Posterior cingulate gyrus (tissue), 11 donors: ENCODE data around the gene TENM4.

ENCODE experiments used
- DNase-seq, 10 donors: peaks; one replicate each; pipeline versions ENCODE4 v3.0.0 to v3.0.0-alpha.2; 2020 to 2021; ENCODE audit warnings: mixed read lengths in 3 of 10
- intact Hi-C: fragments of 100-400 bp; cut with DNase I; formaldehyde crosslinking; loops from one replicate; pipeline ENCODE4 v1.15.1; 2023

Gene TENM4

DNA sequence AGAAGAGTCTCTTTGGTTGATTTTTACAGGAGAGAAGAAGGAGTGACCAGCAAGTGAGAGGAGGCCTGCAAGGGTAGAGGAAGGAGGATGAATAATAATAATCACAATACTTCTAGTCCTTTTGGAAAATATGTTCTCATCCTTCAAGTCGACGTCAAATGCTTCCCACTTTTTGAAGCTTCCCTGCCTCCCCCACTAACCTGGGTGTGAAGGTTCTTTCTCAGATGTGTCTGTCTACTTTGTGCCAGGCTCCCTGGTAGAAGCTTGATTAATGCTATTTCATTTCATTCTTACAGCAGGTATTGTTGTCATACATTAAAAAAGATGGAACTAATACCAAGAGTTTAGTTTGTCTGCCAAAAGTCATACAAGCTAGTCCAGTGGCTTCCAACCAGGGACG is 17.1 kb downstream of the TENM4 start:
- no peak for DNase-seq
- intact Hi-C loops = no loop called here

DNA sequence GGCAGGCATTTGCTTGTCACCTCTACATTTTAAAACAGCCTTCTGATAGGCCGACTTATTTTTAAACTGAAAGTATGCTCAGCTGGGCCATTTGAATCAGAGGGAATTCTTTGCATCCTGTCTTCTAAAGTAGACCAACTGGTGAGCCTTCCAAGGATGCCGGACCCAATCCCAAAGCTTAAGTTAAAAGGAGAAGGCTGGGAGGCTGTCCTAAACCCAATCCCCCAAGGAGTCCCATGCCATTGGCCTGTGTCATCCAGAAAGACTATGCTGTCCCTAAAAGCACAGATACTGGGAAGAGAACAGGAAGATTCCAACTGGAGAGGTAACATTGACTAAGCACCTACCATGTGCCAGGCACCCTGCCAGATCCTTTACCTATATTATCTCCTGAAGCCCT is 18.0 kb downstream of the TENM4 start:
- DNase-seq = no peak
- intact Hi-C loops = no loop called here

DNA sequence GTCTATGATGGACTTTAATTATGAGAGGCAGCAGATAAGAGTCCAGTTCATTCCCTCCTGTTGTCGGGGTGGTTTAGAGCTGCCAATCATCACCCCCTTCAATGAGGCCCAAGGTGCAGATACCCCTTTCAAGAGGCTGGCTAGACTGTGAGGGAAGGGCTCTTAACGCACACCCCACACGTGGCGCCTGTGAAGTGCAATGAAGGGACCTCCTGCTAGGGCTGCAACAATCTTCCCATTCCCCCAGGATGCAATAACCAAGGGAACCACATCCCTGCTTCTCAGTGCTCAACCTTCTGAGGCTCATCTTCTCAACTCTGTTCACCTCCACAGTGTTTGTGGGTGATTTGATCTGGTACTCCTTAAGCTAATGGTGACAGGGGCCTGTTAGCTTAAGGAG is 19.0 kb downstream of the TENM4 start:
- DNase-seq = no peak
- intact Hi-C loops = no loop called here

DNA sequence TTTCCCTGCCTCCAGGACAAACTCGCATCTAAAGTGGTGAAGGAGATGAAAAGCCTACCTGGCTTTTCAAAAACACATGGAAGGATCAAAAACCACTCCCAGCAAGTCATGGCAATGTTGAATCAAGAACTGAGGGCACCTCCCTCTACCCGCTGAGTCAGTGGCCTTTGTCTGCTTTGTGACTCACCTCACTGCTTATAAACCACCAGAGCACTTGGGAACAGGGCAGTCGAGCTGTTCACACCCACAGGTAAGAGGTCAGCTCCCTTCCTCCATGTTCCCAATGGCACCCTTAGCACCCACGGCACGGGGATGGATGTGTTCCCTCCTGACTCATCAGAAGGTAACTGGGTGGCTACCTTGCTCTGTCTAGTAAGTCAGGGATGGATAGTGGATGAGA is 21.7 kb downstream of the TENM4 start:
- intact Hi-C loops = no loop called here
- no peak for DNase-seq

DNA sequence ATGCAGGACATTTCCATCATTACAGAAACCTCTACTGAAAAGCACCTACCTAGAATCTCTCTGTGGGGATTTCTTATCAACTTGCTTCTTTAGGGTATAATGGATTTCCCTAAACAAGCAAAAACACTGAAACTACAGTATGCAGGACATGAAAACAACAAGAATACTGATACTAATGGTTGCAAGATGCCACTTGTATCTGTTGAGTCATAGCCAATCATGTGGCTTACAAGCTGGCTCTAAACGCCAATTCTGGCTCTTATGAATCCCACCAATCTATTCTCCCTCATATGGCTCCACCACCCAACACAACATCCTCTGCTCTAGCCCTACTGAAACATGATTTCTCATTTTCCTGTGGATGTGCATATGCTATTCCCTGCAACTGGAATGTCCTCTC is 22.6 kb downstream of the TENM4 start:
- DNase-seq = no peak
- intact Hi-C loops = no loop called here

DNA sequence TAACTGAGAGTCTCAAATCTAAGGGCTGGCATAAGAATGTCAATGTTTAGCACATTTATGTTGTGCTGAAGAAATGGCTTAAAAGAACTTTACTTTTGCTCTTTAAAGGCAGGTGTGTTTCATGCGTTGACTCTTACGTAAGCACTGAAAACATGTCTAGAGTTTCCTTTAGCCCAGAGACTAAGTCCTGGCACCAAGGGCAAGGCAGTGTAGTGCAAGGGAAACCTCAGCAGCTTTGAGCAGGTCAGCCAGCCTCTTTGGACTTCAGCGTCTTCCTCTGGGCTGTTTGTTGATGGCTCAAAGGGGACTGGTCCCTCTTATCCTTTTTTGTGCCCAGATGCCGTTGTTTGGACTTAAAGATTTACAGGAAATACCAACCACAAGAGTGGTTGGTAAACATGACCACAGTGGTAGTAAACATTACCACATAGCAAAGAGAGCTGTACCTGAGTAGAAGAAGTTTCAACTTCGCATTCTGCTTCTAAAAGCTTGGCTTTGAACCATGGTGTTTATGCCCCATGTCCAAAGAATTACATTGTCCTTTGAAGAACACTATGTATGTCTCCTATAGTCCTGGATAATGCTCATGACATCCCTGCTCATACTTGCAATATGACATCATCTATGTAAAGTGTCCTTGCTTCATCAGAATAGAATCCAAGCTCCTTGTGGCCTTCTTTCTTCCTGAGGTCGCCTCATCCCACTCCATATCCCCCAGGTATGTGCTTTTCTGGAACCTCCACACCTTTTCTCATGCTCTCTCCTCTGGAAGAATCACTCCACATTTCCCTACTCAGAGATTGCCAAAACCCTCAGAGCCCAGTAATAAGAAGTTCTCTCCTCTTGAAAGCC is 23.5 kb downstream of the TENM4 start:
- intact Hi-C loops = no loop called here

DNA sequence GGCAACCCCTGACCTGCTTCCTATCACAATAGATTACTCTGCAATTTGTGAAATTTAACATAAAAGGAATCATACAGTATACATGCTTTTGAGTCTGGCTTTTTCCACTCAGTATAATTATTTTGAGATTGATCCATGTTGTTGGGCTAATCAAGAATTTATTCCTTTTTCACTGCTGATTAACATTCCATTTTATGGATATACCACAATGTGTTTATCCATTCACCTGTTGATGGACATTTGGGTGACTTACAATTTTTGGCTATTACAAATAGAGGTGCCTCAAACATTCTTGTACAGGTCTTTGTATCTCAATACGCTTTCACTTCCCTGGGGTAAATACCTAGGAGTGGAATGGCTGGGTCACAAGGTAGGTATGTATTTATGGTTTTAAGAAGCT is 24.9 kb downstream of the TENM4 start:
- intact Hi-C loops = no loop called here
- no peak for DNase-seq

More for the DNA sequence above, 23.5 kb downstream of the TENM4 start:
- no peak for DNase-seq

DNA sequence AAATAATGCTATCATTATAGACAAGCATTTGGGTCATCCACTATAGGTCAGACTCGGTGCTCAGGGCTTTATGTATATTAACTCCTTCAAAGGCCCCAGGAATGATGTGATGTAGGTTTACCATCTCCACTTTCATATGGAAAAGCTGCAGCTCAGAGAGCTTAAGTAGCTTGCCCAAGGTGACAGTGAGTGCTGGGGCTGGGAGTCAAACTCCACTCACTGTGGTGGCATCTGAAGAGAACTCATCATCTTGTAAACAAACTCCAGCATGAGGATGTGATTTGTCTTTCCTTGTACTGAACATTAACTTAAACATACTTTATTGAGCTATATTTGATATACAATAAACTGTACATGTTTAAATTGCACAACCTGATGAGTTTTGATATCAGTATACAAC is 25.4 kb downstream of the TENM4 start:
- intact Hi-C loops = no loop called here
- no peak for DNase-seq

DNA sequence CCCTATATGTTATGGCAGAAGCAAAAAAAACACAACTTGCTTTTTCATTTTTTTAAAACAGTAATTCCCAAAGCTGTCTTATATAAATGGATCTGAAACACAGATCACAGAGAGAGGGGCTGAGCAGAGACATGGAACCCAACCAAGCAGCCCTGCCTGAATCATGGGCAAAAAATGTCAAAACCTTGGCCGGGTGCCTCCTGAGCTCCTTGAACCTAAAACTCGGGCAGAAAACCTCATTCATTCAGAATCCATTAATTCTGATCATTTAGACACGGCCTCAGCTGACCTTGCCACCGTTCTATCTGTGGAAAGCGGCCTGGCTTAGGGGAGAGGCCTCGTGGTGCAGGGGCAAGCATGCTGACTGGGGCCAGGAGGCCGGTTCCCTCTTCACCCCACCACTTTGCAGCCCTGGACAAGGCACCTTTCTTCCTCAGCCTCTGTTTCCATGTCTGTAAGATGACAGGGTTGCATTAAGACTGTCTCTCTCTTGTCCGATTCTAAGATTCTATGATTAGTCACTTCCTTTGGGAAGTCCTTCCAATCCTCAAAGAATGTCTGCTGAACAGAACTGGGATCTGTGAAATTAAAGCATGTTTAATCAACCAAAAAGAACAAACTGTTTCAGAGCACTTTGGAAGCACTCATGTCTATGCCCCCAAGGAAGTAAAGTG is 26.0 kb downstream of the TENM4 start:
- intact Hi-C loops = no loop called here
- DNase-seq = peak in 2 of 10 donors; percentile 11 to 67

DNA sequence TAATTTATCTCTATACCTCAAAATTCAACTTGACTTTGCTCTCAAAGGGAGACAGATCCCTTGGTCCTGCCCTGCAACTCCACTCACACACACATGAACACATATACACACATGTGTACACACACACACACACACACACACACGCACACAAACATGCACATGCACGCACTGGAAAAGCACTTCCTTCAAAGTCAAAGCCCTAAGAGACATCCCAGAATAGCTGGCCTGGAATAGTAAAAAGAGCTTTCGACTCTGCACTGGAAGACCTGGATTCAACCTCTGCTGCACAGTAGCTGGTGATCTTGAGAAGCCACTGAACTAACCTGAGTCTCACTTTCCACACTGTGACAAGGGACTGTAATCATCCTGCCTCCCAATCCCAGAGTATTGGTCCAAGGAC is 26.8 kb downstream of the TENM4 start:
- intact Hi-C loops = no loop called here
- no peak for DNase-seq

DNA sequence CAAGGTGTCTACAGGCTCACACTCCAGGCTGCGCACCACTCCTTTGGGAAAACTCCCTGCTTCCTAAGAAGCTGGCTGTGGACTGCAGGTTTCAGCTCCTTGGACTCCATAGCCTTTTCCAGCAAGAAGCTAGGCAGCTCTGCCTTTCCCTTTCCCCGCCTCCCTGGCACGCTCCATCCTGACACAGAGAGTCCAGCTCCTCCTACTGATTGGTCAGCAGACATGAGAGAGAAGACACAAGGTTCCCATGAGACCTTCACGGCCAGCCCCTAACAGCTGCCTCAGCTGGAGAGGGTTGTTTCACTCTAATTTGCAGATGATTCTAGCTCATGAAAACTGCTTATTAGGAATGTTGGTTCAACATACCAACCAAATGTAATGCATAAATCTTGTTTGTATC is 27.6 kb downstream of the TENM4 start:
- intact Hi-C loops = no loop called here
- DNase-seq = peak in 7 of 10 donors; percentile 21 to 89 (median 34)

DNA sequence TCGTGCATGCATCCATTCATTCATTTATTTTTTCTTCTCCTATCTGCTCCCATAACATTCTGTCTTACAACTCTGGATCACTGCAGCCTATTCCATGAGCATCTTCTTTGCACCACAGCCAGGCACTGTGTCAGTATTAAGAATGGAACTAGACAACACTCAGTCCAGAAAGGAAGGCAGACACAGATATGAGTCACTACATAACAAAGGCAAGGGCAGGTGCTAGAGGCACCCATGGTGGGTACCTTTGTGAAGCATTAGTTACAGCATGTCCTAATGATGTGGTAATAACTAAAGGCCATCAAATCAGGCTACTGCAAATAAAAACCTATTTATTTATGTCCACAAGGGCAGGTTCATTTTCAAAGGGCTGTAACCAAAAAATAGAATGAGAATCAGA is 28.1 kb downstream of the TENM4 start:
- no peak for DNase-seq
- intact Hi-C loops = no loop called here

DNA sequence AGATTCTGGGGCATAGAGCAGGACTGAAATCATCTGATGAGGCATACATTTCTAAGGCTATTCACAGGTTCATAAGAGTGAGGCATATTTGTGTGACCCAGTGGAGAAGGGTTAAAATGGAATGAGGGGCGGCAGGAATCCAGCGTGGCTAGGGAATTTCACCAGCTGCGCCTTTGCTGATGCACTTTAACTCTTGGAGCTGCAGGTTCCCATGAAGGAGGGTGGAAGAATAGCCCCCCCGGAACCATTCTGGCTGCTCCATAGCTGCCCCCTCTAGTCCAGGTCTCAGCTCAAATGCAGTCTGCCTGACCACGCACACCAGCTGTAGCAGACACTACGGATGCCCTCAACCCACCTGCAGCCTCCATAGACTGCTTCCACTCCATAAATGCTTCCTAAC is 31.5 kb downstream of the TENM4 start:
- intact Hi-C loops = no loop called here
- DNase-seq = no peak

DNA sequence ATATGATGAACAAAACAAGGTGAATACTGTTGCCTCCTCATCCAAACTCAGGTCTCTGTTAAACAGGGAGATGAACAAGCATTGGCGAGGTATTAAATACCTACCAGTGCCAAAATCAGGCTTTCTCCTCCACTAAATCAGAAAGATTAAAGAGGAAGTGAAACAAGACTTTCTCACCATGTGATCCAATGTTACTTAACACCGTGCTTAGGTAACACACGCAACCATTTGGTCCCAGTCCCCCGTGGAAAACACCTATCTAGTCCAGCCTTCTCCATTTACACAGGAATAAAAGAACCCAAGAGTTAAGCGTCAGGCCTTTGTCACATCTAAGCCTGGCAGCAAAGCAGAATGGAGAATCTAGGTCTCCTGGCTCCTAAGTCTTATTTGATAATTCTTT is 34.5 kb downstream of the TENM4 start:
- intact Hi-C loops = no loop called here
- no peak for DNase-seq

DNA sequence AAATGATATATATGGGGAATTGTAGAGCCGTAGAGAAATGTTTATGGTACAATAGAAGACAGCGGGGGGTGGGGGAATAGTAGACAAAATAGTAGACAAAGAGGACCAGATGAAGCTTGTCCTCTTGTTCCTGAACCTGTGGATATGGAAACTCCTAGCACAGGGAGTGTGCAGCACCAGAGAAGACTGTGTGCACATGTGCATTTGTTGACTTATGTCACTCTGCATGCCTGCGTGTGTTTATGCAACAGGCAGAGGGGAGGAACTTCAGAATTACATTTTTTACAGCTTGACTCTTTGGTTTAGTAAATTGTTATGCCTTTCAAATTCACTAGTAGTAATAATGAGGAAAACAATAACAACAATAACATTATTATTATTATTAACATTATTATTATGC is 36.0 kb downstream of the TENM4 start:
- no peak for DNase-seq
- intact Hi-C loops = no loop called here

DNA sequence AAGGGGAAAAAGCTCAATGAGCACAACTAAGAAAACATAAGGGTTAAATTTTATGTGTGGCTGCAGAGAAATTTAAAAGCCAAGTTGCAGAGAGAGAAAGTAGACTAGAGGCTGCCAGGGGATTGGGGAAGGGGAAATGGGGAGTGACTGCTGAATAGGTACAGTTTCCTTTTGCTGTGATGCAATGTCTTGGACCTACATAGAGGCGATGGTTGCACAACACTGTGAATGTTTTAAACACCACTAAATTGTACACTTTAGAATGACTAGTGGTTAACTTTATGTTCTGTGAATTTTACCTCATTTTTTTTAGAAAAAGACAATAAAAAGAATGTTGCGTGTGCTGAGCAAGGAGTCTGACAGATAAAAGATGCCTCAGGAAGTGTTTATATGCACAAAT is 36.5 kb downstream of the TENM4 start:
- DNase-seq = no peak
- intact Hi-C loops = no loop called here

DNA sequence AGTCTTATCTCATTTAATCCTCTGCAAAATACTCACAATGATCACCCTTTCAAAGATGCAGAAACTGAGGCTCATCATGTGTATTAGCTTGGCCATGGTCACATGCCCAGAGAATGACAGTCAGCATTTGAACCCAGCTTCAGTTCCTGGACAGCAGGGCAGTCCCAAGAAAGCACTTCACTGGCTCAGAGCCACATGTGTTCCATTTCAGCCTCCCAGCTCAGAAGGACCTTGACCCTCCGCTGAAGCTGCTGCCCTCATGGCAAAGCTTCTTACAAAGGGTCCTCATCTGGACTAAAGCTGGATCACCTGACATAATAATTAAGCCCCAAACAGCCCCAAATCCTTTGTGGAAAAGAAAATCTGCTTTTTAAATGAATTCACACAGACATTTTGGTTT is 37.0 kb downstream of the TENM4 start:
- DNase-seq = no peak
- intact Hi-C loops = no loop called here

DNA sequence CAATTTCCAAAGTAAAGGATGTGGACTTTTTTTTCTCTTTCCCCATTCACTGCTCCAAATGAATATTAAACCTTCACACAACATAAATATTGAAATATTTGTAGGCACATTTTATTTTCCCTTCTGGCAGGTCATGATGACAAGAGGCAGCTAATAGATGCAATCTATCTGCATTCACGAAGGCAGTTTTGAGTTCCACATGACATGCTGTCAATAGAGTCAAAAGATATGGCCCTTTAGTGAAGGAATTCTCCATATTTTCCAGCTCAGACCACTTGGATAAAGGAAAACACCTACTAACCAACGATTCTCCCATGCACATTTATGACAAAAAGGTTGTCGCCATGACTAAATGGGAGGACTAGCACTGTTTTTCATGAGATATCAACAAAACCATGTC is 37.9 kb downstream of the TENM4 start:
- no peak for DNase-seq
- intact Hi-C loops = no loop called here

DNA sequence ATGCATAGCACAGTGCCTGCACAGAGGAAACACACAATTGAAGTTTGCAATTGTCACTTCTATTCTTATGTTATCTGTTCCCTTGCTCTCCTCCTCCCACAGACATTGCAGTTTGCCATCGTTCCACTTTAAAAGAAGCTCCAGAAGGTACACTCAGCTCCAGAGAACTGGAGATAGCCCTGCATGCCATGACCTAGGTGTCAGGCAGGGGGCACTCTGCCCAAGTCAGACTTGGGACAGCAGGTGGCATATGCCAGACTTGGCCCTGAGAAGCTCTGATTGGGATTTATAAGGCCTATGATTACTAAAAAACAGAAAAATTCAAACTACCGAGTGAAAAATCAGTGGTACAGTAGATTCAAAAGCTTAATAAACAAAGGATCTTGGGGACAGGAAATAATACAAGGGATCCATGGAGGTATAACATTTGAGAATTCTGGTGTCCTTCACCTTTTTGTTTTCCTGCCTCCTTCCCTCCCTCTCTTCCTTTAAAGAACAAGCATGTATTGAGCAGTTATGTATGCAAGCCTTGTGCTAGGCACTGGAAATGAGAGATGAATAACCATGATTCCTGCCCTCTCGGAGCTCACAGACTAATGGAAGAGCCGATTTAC is 40.0 kb downstream of the TENM4 start:
- peak in 5 of 10 donors; percentile 22 to 44 (median 27) for DNase-seq
- intact Hi-C loops = no loop called here

DNA sequence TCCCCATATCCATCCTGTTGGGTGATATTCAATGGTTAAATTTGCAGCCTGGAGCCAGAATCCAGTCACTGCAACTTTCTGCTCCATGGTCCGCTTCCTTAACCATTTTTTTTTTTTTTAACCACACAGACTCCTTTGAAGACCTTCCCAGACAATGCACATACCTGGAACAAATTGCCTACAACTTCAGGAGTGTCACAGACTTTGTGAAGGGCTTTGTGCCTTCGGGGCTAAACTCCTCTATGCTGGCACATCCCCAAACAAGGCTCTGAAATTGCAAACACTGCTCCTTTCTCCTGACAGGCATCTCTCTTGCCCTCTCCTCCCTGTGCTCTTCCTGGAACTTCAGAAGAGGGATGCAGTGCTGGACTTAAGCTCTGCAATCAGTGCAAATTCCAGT is 40.6 kb downstream of the TENM4 start:
- intact Hi-C loops = no loop called here
- no peak for DNase-seq

DNA sequence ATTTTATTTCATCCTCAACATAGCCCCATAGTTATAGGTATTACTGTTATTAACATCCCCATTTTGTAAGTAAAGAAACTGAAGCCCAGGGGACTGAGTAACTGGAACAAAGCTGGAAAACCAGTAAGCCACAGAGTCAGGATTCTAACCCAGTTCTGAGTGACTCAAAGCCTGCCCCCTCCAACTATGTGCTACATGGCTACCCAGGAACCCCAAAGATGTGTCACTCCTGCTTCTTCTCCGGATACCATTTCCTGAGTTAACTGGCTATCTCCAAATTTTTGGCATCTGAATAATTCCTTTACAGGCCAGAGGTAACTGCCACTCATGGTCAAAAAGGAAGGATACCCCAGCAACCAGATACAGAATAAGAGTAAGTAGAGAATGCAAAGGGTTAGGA is 43.6 kb downstream of the TENM4 start:
- intact Hi-C loops = no loop called here
- DNase-seq = no peak

DNA sequence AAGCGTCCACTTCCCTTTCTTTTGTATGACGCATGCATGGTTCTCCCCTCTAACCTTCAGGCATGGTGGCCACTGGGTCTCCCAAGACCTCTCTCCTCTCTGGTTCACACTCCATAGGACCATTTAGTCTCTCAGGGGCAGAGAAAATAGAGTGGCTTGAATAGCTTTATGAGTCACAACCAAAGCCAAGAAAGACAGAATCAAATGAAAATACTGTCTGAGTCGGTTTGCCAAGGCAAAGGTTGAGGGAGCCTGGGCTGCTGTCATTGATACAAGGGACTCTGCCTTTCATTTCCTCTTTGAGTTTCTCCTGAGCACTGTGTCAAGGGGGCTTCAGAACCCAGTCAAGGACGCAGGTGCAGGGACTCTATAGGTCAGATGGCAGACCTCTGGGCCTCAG is 44.2 kb downstream of the TENM4 start:
- intact Hi-C loops = no loop called here

More for the DNA sequence above, 44.2 kb downstream of the TENM4 start:
- no peak for DNase-seq
